Measurements from ENCODE around the gene SLC30A7. TPM values are rescaled to one million over a fixed set of nuclear protein-coding genes. Genes with fewer than 3 reads are reported as not detected.

The SLC30A7 gene
- total RNA-seq, 1 donor from 2014 or later, result 30.1 TPM

- H3K4me1 Mint-ChIP-seq (ENCODE audit: unreplicated experiment), result no peaks in the 10 kb centered on the region
- DNase-seq (ENCODE audit: extremely low spot score, unreplicated experiment), result no peak
- TF ChIP-seq CTCF (conservative IDR thresholded peaks at IDR 0.05), result no peak
- H3K9me3 Mint-ChIP-seq, result no peaks in the 10 kb centered on the region
- H3K36me3 Mint-ChIP-seq, result peaks cover 56% of the 10 kb centered on the region
- H3K27ac Mint-ChIP-seq, result no peak overlapping the region
- H3K4me3 Mint-ChIP-seq, result no peak overlapping the region
- H3K27me3 Mint-ChIP-seq, result no peaks in the 10 kb centered on the region
Measured at GRCh38 chr1:100903777-100904176, 7.9 kb downstream of the SLC30A7 start.

- H3K4me1 Mint-ChIP-seq (ENCODE audit: unreplicated experiment), result no peaks in the 10 kb centered on the region
- no peaks in the 10 kb centered on the region for H3K27me3 Mint-ChIP-seq
- H3K36me3 Mint-ChIP-seq, result peaks cover 56% of the 10 kb centered on the region
- no peak for DNase-seq (ENCODE audit: extremely low spot score, unreplicated experiment)
- no peak overlapping the region for H3K27ac Mint-ChIP-seq
- H3K9me3 Mint-ChIP-seq, result no peaks in the 10 kb centered on the region
- no peak for TF ChIP-seq CTCF (conservative IDR thresholded peaks at IDR 0.05)
- no peak overlapping the region for H3K4me3 Mint-ChIP-seq
Measured at GRCh38 chr1:100904528-100904927, 8.6 kb downstream of the SLC30A7 start.

DNA sequence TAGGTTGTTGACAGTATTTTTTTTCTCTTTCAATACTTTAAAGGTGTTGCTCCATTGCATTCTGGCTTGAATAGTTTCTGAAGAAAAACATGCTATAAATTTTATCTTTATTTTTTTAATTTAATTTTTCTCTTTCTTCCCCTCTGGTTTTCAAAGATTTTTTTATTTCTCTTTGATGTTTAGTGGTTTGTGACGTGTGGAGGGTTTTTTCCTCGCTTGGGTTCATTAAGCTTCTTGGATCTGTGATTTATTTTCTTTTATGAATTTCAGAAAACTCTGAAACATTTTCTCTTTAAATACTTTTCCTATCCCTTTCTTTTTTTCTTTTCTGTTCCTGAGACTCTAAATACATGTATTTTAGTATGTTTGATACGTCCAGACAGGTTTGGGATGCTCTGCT lies 9.3 kb downstream of the SLC30A7 start:
- no peak for TF ChIP-seq CTCF (conservative IDR thresholded peaks at IDR 0.05)
- no peaks in the 10 kb centered on the region for H3K27me3 Mint-ChIP-seq

DNA sequence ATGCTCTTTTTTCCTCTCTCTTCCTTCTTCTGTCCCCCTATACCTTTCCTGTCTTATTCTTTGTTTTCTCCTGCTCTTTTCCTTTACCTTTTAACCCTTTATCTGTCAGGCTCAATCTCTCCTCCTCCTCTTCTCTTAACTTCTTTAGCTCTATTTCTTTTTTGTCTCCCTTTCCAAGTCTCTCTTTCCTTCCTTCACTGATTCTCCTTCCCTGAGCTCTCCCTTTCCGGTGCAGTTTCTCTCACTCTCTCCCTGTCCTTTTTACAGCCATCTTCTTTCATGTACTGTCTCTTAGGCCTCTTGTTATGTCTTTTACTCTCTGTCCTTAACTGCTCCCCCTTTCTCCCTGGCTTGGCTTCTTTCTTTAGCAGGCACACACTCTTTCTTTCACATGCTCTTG lies 12.0 kb downstream of the SLC30A7 start:
- Mint-ChIP-seq H3K9me3 (no peaks in the 10 kb centered on the region), H3K4me1 (ENCODE audit: unreplicated experiment) (no peaks in the 10 kb centered on the region), H3K27ac (no peak overlapping the region), H3K36me3 (peaks cover 49% of the 10 kb centered on the region), H3K27me3 (no peaks in the 10 kb centered on the region), H3K4me3 (no peak overlapping the region)
- DNase-seq (ENCODE audit: extremely low spot score, unreplicated experiment), result no peak
- no peak for TF ChIP-seq CTCF (conservative IDR thresholded peaks at IDR 0.05)

More for the DNA sequence above, 9.3 kb downstream of the SLC30A7 start:
- DNase-seq (ENCODE audit: extremely low spot score, unreplicated experiment), result no peak
- Mint-ChIP-seq H3K9me3 (no peaks in the 10 kb centered on the region), H3K4me1 (ENCODE audit: unreplicated experiment) (no peaks in the 10 kb centered on the region), H3K4me3 (no peak overlapping the region), H3K36me3 (peaks cover 51% of the 10 kb centered on the region), H3K27ac (no peak overlapping the region)

DNA sequence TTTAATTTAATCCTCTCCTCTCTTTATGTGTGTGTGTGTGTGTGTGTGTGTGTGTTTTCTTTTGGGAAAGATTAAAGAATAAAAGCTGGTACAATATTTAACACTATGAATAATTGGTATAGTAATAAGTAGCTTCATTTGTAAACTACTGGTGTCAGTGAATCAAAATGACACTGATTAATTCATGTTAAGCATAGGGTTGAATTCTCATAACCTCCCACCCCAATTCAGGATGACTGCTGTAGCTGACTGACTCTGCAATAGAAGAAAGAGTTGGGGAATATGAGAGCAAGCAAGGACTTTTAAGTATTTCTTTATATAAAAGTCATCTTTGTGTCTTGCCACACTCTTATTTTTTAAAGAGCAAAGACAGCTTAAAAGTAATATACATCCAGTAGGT lies 13.1 kb downstream of the SLC30A7 start:
- no peak for DNase-seq (ENCODE audit: extremely low spot score, unreplicated experiment)
- Mint-ChIP-seq H3K4me3 (no peak overlapping the region), H3K27ac (no peak overlapping the region), H3K4me1 (ENCODE audit: unreplicated experiment) (no peaks in the 10 kb centered on the region), H3K9me3 (no peaks in the 10 kb centered on the region), H3K27me3 (no peaks in the 10 kb centered on the region), H3K36me3 (peaks cover 56% of the 10 kb centered on the region)
- no peak for TF ChIP-seq CTCF (conservative IDR thresholded peaks at IDR 0.05)

DNA sequence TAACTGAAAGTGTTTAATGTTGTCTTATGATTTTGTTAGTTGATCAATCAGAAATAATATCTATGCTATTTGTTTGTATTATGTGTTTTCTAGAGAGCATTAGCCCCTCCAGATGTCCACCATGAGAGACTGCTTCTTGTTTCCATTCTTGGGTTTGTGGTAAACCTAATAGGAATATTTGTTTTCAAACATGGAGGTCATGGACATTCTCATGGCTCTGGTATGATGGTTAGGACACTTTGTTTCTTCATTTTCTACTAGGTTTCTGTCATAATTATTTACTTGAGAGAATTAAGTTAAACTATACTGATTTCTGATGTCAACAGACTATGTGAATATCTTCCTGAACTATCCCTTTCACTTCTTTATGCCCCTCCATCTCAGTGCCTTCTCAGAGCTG lies 16.1 kb downstream of the SLC30A7 start:
- no peak for DNase-seq (ENCODE audit: extremely low spot score, unreplicated experiment)
- no peaks in the 10 kb centered on the region for H3K9me3 Mint-ChIP-seq
- H3K27ac Mint-ChIP-seq, result no peak overlapping the region
- no peaks in the 10 kb centered on the region for H3K27me3 Mint-ChIP-seq
- TF ChIP-seq CTCF (conservative IDR thresholded peaks at IDR 0.05), result no peak
- H3K4me1 Mint-ChIP-seq (ENCODE audit: unreplicated experiment), result no peaks in the 10 kb centered on the region
- H3K4me3 Mint-ChIP-seq, result no peak overlapping the region
- peaks cover 31% of the 10 kb centered on the region for H3K36me3 Mint-ChIP-seq
